ENCODE results near the gene SERGEF.

DNA sequence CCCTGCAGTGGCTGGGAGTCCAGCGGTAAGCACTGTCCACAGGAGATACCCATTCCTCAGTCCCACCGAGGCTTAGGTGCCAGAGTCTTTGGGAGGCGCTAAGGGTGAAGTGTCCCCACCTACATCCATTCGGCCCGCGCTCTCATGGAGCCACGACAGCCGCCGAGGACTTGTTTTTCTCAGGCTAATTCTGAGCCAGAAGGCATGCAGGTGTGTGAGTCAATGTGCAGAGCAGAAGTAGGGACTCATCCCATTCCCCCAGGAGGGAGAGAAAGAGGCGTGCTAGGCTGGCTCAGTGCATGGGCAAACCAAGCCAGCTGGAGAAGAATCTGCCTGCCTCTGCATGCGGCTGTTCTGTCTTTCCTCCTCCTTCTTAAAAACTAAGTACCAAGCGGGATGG is 231.6 kb downstream of the SERGEF start:
- TF ChIP-seq, protein P1, sequence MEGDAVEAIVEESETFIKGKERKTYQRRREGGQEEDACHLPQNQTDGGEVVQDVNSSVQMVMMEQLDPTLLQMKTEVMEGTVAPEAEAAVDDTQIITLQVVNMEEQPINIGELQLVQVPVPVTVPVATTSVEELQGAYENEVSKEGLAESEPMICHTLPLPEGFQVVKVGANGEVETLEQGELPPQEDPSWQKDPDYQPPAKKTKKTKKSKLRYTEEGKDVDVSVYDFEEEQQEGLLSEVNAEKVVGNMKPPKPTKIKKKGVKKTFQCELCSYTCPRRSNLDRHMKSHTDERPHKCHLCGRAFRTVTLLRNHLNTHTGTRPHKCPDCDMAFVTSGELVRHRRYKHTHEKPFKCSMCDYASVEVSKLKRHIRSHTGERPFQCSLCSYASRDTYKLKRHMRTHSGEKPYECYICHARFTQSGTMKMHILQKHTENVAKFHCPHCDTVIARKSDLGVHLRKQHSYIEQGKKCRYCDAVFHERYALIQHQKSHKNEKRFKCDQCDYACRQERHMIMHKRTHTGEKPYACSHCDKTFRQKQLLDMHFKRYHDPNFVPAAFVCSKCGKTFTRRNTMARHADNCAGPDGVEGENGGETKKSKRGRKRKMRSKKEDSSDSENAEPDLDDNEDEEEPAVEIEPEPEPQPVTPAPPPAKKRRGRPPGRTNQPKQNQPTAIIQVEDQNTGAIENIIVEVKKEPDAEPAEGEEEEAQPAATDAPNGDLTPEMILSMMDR (IDR thresholded peaks at IDR 0.05 in 8 of 11, conservative IDR thresholded peaks at IDR 0.05 in 3 of 11), result no peak
- TF ChIP-seq POLR2A (IDR thresholded peaks at IDR 0.05) (no peak), POLR2AphosphoS5 (IDR thresholded peaks at IDR 0.05) (no peak)

Measured in spleen (tissue), 7 donors.